Calu3 (cell line): ENCODE measurements around the gene NBEA. TPM values are rescaled to one million over a fixed set of nuclear protein-coding genes. Genes with fewer than 3 reads are reported as not detected.

Source experiments
- BruUV-seq: library from RNA; stranded (reverse); fragments of 400-500 nt; replicated peaks from 2 replicates; lab custom pipeline; 2021; lab: Mats Ljungman, UMichigan
- CTCF ChIA-PET: fragments of 300-600 bp; sonication (Branson Sonifier 250); formaldehyde crosslinking; loops from one replicate; lab custom pipeline; 2022; ENCODE audit warnings: antibody characterized with exemption; lab: Charles Lee
- DNase-seq: peaks from one replicate; pipeline ENCODE4 v3.0.0; 2022
- H3K27ac Mint-ChIP-seq: one replicate; pipeline ENCODE4 v1.8.0; 2022; ENCODE audit warnings: mixed read lengths; ENCODE audit not compliant: unreplicated experiment
- H3K27me3 Mint-ChIP-seq: one replicate; pipeline ENCODE4 v1.8.0; 2022; ENCODE audit warnings: mixed read lengths; ENCODE audit not compliant: unreplicated experiment
- H3K36me3 Mint-ChIP-seq: one replicate; pipeline ENCODE4 v1.8.0; 2022; ENCODE audit warnings: mild to moderate bottlenecking, moderate library complexity, mixed read lengths; ENCODE audit not compliant: insufficient read depth, unreplicated experiment
- H3K4me1 Mint-ChIP-seq: one replicate; pipeline ENCODE4 v1.8.0; 2022; ENCODE audit warnings: mild to moderate bottlenecking, low read depth, mixed read lengths; ENCODE audit not compliant: unreplicated experiment
- H3K4me3 Mint-ChIP-seq: one replicate; pipeline ENCODE4 v1.8.0; 2022; ENCODE audit warnings: mild to moderate bottlenecking, low read depth, moderate library complexity, mixed read lengths; ENCODE audit not compliant: unreplicated experiment
- H3K9me3 Mint-ChIP-seq: one replicate; pipeline ENCODE4 v1.8.0; 2022; ENCODE audit warnings: low read depth, mixed read lengths; ENCODE audit not compliant: unreplicated experiment
- intact Hi-C: fragments of 100-400 bp; cut with micrococcal nuclease; formaldehyde crosslinking; loops from one replicate; pipeline ENCODE4 v1.10.0; 2022; ENCODE audit not compliant: unreplicated experiment
- total RNA-seq: library from RNA; stranded (reverse); gene quantifications from 2 replicates; pipeline ENCODE4 v1.2.3, GENCODE V29; 2022
- TF ChIP-seq, protein P1 (sequence below): fragments of 200-600 bp; IDR thresholded peaks from one replicate; pipeline ENCODE4 v1.8.0; 2022; ENCODE audit warnings: antibody characterized with exemption; ENCODE audit not compliant: unreplicated experiment

The NBEA gene
- total RNA-seq, 1 experiment from 2014 or later: 18.0 TPM

DNA sequence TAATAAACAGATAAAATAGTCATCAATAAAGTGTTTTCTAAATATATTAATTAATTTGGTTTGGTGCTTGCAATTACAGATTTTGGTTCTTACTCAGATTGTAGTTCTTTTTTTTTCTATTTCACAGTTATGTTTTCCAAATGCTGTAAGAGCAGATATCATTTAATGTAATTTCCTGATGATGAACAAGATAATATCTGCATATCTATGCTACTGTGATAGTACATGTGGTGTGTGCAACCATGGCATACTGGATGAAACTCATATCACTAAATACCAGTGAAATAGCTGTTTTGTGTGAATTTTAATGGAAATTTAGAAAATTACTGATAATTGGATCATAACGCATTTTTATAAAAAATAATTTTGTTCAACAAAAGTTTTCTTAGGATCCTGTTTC, 623.2 kb downstream of the NBEA start:
- H3K36me3 Mint-ChIP-seq: no peaks in the 10 kb centered on the region
- DNase-seq: no peak
- TF ChIP-seq, protein P1, sequence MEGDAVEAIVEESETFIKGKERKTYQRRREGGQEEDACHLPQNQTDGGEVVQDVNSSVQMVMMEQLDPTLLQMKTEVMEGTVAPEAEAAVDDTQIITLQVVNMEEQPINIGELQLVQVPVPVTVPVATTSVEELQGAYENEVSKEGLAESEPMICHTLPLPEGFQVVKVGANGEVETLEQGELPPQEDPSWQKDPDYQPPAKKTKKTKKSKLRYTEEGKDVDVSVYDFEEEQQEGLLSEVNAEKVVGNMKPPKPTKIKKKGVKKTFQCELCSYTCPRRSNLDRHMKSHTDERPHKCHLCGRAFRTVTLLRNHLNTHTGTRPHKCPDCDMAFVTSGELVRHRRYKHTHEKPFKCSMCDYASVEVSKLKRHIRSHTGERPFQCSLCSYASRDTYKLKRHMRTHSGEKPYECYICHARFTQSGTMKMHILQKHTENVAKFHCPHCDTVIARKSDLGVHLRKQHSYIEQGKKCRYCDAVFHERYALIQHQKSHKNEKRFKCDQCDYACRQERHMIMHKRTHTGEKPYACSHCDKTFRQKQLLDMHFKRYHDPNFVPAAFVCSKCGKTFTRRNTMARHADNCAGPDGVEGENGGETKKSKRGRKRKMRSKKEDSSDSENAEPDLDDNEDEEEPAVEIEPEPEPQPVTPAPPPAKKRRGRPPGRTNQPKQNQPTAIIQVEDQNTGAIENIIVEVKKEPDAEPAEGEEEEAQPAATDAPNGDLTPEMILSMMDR: no peak
- no peaks in the 10 kb centered on the region for H3K9me3 Mint-ChIP-seq
- no peaks in the 10 kb centered on the region for H3K27me3 Mint-ChIP-seq
- H3K27ac Mint-ChIP-seq: no peak overlapping the region
- intact Hi-C loops: no loop called here
- H3K4me3 Mint-ChIP-seq: no peak overlapping the region
- CTCF ChIA-PET: no interaction called here
- H3K4me1 Mint-ChIP-seq: no peaks in the 10 kb centered on the region
- no TSS peak for BruUV-seq

DNA sequence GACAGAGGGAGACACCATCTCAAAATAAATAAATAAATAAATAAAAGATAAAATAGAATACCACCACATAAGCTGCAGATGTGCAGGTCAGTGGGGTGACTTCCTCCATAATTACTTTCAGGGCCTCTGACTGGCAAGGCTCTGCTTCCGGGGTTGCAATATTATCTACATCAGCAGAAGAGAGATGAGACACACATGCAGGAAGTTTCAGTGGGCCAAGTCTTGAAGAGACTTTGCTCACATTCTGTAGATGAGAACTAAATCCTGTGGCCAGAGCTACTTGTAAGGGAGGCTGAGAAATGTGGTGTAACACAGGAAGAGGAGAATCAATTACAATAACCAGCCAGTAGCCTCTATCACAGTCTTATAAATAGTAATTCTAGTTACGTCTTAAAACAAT, 624.3 kb downstream of the NBEA start:
- H3K9me3 Mint-ChIP-seq: no peaks in the 10 kb centered on the region
- no peaks in the 10 kb centered on the region for H3K36me3 Mint-ChIP-seq
- intact Hi-C loops: no loop called here
- no peaks in the 10 kb centered on the region for H3K4me1 Mint-ChIP-seq
- H3K27me3 Mint-ChIP-seq: no peaks in the 10 kb centered on the region
- no TSS peak for BruUV-seq
- TF ChIP-seq, protein P1: no peak
- no peak overlapping the region for H3K27ac Mint-ChIP-seq
- DNase-seq: no peak
- H3K4me3 Mint-ChIP-seq: no peak overlapping the region
- CTCF ChIA-PET: no interaction called here

DNA sequence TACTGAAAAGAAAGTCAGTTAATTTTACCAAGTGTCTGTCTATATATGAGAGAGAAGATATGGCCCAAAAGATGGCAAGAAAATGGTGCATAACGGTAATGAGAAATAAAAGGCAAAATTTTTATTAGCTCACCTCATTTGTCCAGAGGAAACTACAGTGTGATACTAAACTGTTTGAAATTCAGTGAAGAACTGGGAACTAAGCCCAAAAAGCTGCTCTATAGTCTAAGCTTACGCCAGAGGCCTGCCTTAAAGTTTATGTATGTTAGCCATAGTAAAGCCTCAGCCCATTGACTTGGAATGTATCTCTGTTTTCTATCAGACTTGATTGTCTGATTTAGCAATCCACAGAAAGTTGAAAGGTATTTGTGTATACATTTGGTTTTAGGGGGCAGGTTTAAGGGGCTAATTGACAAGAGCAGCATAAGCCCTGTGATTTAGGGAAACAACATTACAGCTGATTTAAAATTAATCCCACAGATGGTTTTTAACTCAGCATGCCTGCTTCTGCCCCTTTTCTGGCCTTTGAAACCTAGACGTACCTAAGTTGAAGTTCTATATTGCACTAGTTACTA, 625.4 kb downstream of the NBEA start:
- no peaks in the 10 kb centered on the region for H3K36me3 Mint-ChIP-seq
- no TSS peak for BruUV-seq
- H3K4me1 Mint-ChIP-seq: no peaks in the 10 kb centered on the region
- H3K4me3 Mint-ChIP-seq: no peak overlapping the region
- no peaks in the 10 kb centered on the region for H3K27me3 Mint-ChIP-seq
- TF ChIP-seq, protein P1: no peak
- intact Hi-C loops: no loop called here
- CTCF ChIA-PET: no interaction called here
- no peaks in the 10 kb centered on the region for H3K9me3 Mint-ChIP-seq
- no peak for DNase-seq
- no peak overlapping the region for H3K27ac Mint-ChIP-seq

DNA sequence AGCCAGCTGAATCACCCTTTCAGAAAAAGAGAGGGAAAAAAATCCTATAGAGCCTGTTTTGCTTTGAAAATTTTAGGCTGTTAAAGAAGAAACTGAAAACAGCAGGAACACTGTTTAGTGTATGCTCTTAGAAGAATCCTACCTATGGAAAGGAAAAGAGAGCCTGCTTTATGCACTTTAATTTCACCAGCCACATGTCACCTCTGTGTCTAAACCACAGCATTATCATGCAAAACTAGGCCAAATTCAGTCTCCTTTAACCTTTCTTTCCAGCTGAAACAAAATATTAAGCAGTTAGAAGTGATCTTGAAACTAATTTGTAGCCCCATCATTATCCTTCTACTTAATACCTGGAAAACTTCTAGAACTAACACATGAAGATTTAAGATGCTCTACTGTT, 631.6 kb downstream of the NBEA start:
- Mint-ChIP-seq H3K36me3 (no peaks in the 10 kb centered on the region), H3K27ac (no peak overlapping the region), H3K4me3 (no peak overlapping the region), H3K27me3 (no peaks in the 10 kb centered on the region), H3K9me3 (no peaks in the 10 kb centered on the region), H3K4me1 (no peaks in the 10 kb centered on the region)
- TF ChIP-seq, protein P1: no peak
- DNase-seq: no peak
- CTCF ChIA-PET: no interaction called here
- intact Hi-C loops: no loop called here
- no TSS peak for BruUV-seq
